ENCODE data around the gene LGALS3BP. TPM values are rescaled to one million over a fixed set of nuclear protein-coding genes. Genes with fewer than 3 reads are reported as not detected.

LGALS3BP gene
- total and polyA plus RNA-seq, 4 donors, result 66.0 to 224 (median 79.2) TPM

DNA sequence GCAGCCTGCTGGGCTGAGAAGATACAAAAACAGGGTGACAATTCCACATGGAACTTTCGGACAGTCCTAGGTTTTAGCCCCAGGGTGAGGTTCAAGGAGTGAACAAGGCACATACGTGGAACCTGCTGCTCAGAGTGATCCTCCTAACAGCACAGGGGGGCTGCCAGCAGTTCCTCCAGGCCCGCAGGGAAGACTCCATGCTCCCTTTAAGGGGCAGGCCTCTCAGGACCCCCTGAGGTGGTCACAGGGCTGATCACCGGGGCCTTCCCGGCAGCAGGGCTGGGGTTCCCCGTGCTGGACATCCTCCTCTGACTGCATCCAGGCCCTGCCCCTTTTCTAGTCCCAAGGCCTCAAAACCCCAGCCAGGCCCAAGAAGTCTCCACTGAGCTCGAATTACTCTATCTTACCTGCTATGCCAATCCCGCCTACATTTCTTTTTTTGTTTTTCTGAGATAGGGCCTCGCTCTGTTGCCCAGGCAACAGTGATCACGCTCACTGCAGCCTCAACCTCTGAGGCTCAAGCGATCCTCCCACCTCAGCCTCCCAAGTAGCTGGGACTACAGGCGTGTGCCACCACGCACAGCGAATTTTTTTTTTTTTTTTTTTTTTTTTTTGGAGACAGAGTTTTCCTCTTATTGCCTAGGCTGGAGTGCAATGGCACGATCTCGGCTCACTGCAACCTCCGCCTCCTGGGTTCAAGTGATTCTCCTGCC lies 19.5 kb upstream of the LGALS3BP start:
- WGBS, result 92% methylated on average over 17 of the region's 17 CpGs
- no peak for DNase-seq (ENCODE audit: low spot score)
- TF ChIP-seq, protein P1, sequence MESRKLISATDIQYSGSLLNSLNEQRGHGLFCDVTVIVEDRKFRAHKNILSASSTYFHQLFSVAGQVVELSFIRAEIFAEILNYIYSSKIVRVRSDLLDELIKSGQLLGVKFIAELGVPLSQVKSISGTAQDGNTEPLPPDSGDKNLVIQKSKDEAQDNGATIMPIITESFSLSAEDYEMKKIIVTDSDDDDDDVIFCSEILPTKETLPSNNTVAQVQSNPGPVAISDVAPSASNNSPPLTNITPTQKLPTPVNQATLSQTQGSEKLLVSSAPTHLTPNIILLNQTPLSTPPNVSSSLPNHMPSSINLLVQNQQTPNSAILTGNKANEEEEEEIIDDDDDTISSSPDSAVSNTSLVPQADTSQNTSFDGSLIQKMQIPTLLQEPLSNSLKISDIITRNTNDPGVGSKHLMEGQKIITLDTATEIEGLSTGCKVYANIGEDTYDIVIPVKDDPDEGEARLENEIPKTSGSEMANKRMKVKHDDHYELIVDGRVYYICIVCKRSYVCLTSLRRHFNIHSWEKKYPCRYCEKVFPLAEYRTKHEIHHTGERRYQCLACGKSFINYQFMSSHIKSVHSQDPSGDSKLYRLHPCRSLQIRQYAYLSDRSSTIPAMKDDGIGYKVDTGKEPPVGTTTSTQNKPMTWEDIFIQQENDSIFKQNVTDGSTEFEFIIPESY (IDR thresholded peaks at IDR 0.05), result no peak
- TF ChIP-seq NR2F2 (IDR thresholded peaks at IDR 0.05) (no peak), RXRA (IDR thresholded peaks at IDR 0.05) (no peak), SP1 (IDR thresholded peaks at IDR 0.05) (no peak), FOXA1 (IDR thresholded peaks at IDR 0.05) (no peak), EGR1 (IDR thresholded peaks at IDR 0.05; ENCODE audit: low read depth in 2 of 2) (no peak), GABPA (IDR thresholded peaks at IDR 0.05 in 1 of 2, conservative IDR thresholded peaks at IDR 0.05 in 1 of 2) (no peak), HNF4A (conservative IDR thresholded peaks at IDR 0.05) (no peak), RAD21 (IDR thresholded peaks at IDR 0.05) (no peak), FOXA2 (IDR thresholded peaks at IDR 0.05) (no peak), YY1 (IDR thresholded peaks at IDR 0.05) (no peak), TAF1 (conservative IDR thresholded peaks at IDR 0.05) (no peak), JUND (IDR thresholded peaks at IDR 0.05) (no peak), HNF4G (IDR thresholded peaks at IDR 0.05) (no peak)
- TF ChIP-seq, protein P2, sequence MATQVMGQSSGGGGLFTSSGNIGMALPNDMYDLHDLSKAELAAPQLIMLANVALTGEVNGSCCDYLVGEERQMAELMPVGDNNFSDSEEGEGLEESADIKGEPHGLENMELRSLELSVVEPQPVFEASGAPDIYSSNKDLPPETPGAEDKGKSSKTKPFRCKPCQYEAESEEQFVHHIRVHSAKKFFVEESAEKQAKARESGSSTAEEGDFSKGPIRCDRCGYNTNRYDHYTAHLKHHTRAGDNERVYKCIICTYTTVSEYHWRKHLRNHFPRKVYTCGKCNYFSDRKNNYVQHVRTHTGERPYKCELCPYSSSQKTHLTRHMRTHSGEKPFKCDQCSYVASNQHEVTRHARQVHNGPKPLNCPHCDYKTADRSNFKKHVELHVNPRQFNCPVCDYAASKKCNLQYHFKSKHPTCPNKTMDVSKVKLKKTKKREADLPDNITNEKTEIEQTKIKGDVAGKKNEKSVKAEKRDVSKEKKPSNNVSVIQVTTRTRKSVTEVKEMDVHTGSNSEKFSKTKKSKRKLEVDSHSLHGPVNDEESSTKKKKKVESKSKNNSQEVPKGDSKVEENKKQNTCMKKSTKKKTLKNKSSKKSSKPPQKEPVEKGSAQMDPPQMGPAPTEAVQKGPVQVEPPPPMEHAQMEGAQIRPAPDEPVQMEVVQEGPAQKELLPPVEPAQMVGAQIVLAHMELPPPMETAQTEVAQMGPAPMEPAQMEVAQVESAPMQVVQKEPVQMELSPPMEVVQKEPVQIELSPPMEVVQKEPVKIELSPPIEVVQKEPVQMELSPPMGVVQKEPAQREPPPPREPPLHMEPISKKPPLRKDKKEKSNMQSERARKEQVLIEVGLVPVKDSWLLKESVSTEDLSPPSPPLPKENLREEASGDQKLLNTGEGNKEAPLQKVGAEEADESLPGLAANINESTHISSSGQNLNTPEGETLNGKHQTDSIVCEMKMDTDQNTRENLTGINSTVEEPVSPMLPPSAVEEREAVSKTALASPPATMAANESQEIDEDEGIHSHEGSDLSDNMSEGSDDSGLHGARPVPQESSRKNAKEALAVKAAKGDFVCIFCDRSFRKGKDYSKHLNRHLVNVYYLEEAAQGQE (IDR thresholded peaks at IDR 0.05), result no peak
- TF ChIP-seq, protein P3, sequence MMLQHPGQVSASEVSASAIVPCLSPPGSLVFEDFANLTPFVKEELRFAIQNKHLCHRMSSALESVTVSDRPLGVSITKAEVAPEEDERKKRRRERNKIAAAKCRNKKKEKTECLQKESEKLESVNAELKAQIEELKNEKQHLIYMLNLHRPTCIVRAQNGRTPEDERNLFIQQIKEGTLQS (IDR thresholded peaks at IDR 0.05), result no peak
- TF ChIP-seq, protein P4, sequence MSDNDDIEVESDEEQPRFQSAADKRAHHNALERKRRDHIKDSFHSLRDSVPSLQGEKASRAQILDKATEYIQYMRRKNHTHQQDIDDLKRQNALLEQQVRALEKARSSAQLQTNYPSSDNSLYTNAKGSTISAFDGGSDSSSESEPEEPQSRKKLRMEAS (IDR thresholded peaks at IDR 0.05), result no peak
- TF ChIP-seq, protein P5, sequence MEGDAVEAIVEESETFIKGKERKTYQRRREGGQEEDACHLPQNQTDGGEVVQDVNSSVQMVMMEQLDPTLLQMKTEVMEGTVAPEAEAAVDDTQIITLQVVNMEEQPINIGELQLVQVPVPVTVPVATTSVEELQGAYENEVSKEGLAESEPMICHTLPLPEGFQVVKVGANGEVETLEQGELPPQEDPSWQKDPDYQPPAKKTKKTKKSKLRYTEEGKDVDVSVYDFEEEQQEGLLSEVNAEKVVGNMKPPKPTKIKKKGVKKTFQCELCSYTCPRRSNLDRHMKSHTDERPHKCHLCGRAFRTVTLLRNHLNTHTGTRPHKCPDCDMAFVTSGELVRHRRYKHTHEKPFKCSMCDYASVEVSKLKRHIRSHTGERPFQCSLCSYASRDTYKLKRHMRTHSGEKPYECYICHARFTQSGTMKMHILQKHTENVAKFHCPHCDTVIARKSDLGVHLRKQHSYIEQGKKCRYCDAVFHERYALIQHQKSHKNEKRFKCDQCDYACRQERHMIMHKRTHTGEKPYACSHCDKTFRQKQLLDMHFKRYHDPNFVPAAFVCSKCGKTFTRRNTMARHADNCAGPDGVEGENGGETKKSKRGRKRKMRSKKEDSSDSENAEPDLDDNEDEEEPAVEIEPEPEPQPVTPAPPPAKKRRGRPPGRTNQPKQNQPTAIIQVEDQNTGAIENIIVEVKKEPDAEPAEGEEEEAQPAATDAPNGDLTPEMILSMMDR (IDR thresholded peaks at IDR 0.05; ENCODE audit: low read depth, low read length, missing input control), result no peak
- no peaks in the 10 kb centered on the region for H3K27me3 ChIP-seq (ENCODE audit: control insufficient read depth in 4 of 4, insufficient read depth in 4 of 4, low read length in 3 of 4)
- no peak overlapping the region for H3K4me3 ChIP-seq (ENCODE audit: low read depth in 1 of 3, low read length in 3 of 3)
- H3K9ac ChIP-seq (ENCODE audit: low read depth in 1 of 2, low read length in 2 of 2), result no peak overlapping the region
- no peak overlapping the region for H3K27ac ChIP-seq (ENCODE audit: low read depth in 1 of 2, low read length in 2 of 2)
- H3K4me1 ChIP-seq (ENCODE audit: control insufficient read depth in 4 of 4, insufficient read depth in 4 of 4, low read length in 3 of 4), result no peaks in the 10 kb centered on the region
- H3K9me3 ChIP-seq (ENCODE audit: control insufficient read depth in 4 of 4, low read length in 3 of 4), result no peaks in the 10 kb centered on the region
- peaks cover 8 to 31% (median 9%) of the 10 kb centered on the region in 4 donors for H3K36me3 ChIP-seq (ENCODE audit: control insufficient read depth in 4 of 4, insufficient read depth in 3 of 4, low read depth in 1 of 4, low read length in 3 of 4)
